HUES48 (cell line): ENCODE results near the gene ACIN1.

Source experiments
- H3K27ac ChIP-seq: one replicate; pipeline ENCODE4 v1.7.0; 2013; ENCODE audit warnings: low read depth, low read length, inconsistent platforms
- H3K27me3 ChIP-seq: 2 replicates; pipeline ENCODE4 v1.6.1; 2013; ENCODE audit warnings: mild to moderate bottlenecking, low read length; ENCODE audit not compliant: control insufficient read depth, insufficient read depth
- H3K36me3 ChIP-seq: 2 replicates; pipeline ENCODE4 v1.6.1; 2013; ENCODE audit warnings: low read length; ENCODE audit not compliant: control insufficient read depth, insufficient read depth
- H3K4me1 ChIP-seq: 2 replicates; pipeline ENCODE4 v1.6.1; 2013; ENCODE audit warnings: mild to moderate bottlenecking, low read length; ENCODE audit not compliant: control insufficient read depth, insufficient read depth
- H3K4me3 ChIP-seq: 2 replicates; pipeline ENCODE4 v1.5.1; 2013; ENCODE audit warnings: mild to moderate bottlenecking, low read depth, low read length
- H3K9ac ChIP-seq: 2 replicates; pipeline ENCODE4 v1.6.1; 2013; ENCODE audit warnings: mild to moderate bottlenecking, low read depth, low read length, moderate library complexity
- H3K9me3 ChIP-seq: 2 replicates; pipeline ENCODE4 v1.6.1; 2013; ENCODE audit warnings: low read length; ENCODE audit not compliant: control insufficient read depth, insufficient read depth

Gene ACIN1

DNA sequence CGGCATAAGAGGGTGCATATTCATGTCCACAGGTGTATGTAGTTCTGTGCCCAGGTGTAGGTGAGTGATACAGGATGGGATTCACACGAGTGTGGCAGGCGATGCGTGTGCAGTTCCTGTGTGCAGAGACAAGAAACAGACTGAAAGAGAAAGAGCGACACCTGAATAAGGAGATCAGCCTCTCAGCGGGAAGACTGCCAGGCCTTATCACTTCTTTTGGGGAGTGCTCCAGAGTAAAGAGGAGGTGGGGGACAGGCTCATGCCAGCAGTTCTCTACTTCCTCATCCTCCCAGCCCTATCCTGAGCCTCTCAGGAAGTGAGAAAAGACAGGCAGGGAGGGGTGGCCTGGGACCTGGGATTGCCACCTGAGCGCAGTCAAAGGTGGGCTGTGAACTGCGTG lies 50.1 kb downstream of the ACIN1 start:
- H3K4me3 ChIP-seq = no peak overlapping the region
- H3K27me3 ChIP-seq = no peaks in the 10 kb centered on the region
- H3K9ac ChIP-seq = no peak overlapping the region
- peaks cover 2% of the 10 kb centered on the region for H3K36me3 ChIP-seq
- H3K4me1 ChIP-seq = no peaks in the 10 kb centered on the region
- no peak overlapping the region for H3K27ac ChIP-seq
- no peaks in the 10 kb centered on the region for H3K9me3 ChIP-seq

DNA sequence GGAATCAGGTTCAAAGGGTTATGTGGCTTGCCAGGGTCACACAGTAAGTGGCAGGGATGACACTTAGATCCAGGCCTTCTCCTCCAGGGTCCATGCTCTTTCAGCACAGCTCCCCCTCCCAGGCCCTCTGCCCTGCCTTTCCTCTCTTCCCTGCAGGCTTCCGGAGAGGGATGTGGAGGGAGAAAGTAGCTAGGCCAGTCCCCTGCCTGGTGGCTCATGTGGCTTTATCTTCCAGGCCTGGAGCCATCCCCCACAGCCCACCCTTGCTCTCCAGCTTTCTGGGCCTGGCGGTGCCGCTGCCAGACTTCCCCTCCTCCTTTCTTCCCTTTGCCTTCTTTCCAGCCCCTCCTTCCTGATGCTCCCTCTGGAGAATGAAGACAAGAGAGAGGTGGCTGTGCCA lies 51.2 kb downstream of the ACIN1 start:
- Histone ChIP-seq H3K27ac (no peak overlapping the region), H3K27me3 (no peaks in the 10 kb centered on the region), H3K4me3 (no peak overlapping the region), H3K4me1 (no peaks in the 10 kb centered on the region), H3K36me3 (no peaks in the 10 kb centered on the region; the same call in 1 of the 2 replicates), H3K9ac (no peak overlapping the region), H3K9me3 (no peaks in the 10 kb centered on the region)

DNA sequence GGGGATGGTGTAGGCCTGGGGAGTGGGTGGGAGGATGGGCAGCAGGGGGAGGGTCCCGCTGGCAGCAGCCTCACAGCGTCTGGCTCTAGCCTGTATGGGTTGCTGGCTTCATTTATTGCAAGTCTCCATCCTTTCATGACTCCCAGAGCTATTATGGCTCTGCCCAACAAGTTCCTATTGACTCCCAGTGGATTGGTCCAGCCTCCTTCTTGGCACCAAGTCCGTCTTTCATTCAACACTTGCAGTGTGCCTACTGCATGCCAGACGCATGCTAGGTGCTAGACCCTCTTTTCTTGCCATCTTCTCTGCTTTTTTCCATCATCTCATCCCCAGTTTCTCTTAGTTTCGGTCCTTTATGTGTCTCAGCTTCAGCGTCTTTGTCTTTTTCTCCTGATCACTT lies 51.8 kb downstream of the ACIN1 start:
- Histone ChIP-seq H3K4me1 (no peaks in the 10 kb centered on the region), H3K9me3 (no peaks in the 10 kb centered on the region), H3K27me3 (no peaks in the 10 kb centered on the region), H3K36me3 (no peaks in the 10 kb centered on the region; the same call in 1 of the 2 replicates), H3K4me3 (no peak overlapping the region), H3K27ac (no peak overlapping the region), H3K9ac (no peak overlapping the region)

DNA sequence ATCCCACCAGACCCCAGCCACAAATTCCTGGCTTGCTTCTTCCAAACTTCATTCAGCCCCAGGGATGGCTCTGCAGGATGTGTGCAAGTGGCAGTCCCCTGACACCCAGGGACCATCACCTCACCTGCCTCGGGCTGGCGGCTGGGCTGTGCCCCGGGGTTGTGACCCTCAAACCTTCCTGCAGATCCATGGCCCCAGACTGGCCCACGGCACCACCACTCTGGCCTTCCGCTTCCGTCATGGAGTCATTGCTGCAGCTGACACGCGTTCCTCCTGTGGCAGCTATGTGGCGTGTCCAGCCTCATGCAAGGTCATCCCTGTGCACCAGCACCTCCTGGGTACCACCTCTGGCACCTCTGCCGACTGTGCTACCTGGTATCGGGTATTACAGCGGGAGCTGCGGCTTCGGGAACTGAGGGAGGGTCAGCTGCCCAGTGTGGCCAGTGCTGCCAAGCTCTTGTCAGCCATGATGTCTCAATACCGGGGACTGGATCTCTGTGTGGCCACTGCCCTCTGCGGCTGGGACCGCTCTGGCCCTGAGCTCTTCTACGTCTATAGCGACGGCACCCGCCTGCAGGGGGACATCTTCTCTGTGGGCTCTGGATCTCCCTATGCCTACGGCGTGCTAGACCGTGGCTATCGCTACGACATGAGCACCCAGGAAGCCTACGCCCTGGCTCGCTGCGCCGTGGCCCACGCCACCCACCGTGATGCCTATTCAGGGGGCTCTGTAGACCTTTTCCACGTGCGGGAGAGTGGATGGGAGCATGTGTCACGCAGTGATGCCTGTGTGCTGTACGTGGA lies 52.6 kb downstream of the ACIN1 start, which contains the start of gene PSMB11:
TSS of gene PSMB11 (plus strand) at position 51 of the 804 bp plus-strand sequence. CDS start at position 65, 14 bp downstream.
- H3K4me3 ChIP-seq = no peak within 1 kb of the TSS
- H3K27ac ChIP-seq = no peak within 1 kb of the TSS
- H3K36me3 ChIP-seq = no peaks in the 10 kb centered on the region
- H3K9ac ChIP-seq = no peak within 1 kb of the TSS
- H3K4me1 ChIP-seq = no peaks in the 10 kb centered on the region
- H3K27me3 ChIP-seq = no peaks in the 10 kb centered on the region
- no peaks in the 10 kb centered on the region for H3K9me3 ChIP-seq

DNA sequence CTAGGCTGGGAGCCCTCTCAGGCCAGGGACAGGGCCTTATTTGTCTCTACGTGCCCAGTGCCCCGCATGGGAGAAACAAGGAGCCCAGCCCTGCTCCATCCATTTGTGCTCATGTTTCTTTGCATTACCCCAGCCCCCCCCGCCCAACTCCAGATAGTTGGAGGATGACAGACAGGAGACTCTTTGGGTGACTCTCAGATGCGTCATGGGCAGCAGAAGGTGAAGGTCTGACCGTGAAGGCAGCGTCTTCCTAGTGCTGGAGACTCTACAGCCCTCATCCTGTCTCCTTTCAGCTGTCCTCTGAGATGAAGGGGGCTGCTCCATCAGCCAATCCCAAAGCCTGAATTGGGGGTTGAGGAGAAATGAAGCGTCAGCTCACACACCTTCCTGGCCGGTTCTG lies 53.2 kb downstream of the ACIN1 start:
- H3K4me3 ChIP-seq = no peak overlapping the region
- no peaks in the 10 kb centered on the region for H3K36me3 ChIP-seq
- H3K27me3 ChIP-seq = no peaks in the 10 kb centered on the region
- no peaks in the 10 kb centered on the region for H3K9me3 ChIP-seq
- no peak overlapping the region for H3K9ac ChIP-seq
- no peaks in the 10 kb centered on the region for H3K4me1 ChIP-seq
- no peak overlapping the region for H3K27ac ChIP-seq

DNA sequence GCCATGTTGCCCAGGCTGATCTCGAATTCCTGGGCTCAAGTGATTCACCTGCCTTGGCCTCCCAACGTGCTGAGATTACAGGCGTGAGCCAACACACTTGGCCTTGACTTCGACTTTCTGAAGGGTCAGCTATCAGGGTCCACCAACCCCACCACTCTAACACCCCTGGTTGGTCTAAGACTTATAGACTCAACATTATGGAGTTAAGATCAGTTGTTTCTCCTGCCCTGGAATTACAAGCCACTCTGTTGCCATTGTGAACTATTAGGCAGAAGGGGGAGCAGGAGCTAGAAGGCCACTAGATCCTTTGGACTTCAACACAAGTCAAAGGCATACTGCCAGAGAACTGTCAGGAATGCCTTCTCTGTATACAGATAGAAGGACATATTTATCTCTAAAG lies 54.8 kb downstream of the ACIN1 start:
- H3K9me3 ChIP-seq = no peaks in the 10 kb centered on the region
- peaks cover 6% of the 10 kb centered on the region for H3K4me1 ChIP-seq
- H3K4me3 ChIP-seq = no peak overlapping the region
- H3K27ac ChIP-seq = no peak overlapping the region
- no peaks in the 10 kb centered on the region for H3K27me3 ChIP-seq
- no peak overlapping the region for H3K9ac ChIP-seq
- H3K36me3 ChIP-seq = no peaks in the 10 kb centered on the region

DNA sequence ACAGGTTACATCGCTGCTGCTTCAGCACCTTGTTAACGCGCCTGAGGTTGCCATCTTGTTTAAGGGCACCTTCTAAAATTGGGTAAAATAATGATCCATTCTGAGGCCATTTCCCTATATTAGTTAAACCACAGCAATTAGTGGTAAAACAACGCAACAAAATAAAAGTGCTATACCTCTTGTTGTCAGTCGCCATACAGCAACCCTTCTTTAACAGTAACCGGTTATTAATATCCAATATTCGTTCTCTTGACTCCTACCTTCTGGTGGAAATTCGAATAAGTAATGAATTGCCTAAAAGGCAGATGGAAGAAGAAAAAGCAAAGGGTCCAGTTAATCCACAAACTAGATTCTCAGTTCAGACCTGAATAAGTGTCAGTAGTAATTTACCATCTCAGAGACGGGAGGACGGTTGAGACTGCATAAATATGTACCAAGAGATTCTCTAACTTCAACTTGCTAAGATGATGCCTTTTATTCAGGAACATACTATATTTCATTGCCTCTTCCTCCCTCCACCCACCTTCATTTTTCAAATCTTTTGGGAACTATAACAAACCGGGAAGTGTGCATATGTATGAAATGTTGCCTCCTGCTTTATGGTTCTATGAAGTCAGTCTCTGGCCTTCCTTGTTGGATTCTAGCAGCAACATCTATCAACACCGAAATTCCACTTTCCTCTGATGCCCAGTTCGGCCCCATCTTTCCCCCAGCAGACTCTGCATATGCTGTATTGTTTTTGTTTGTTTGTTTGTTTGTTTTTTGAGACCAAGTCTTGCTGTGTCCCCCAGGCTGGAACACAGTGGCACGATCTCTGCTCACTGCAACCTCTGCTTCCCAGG lies 59.4 kb downstream of the ACIN1 start:
- Histone ChIP-seq H3K27me3 (no peaks in the 10 kb centered on the region), H3K4me3 (peak overlapping the region; percentile 90), H3K9me3 (no peaks in the 10 kb centered on the region), H3K36me3 (peaks cover 27% of the 10 kb centered on the region), H3K4me1 (peaks cover 6% of the 10 kb centered on the region), H3K9ac (peak overlapping the region; percentile 92; the same call in 1 of the 2 replicates), H3K27ac (peak overlapping the region; percentile 98)

DNA sequence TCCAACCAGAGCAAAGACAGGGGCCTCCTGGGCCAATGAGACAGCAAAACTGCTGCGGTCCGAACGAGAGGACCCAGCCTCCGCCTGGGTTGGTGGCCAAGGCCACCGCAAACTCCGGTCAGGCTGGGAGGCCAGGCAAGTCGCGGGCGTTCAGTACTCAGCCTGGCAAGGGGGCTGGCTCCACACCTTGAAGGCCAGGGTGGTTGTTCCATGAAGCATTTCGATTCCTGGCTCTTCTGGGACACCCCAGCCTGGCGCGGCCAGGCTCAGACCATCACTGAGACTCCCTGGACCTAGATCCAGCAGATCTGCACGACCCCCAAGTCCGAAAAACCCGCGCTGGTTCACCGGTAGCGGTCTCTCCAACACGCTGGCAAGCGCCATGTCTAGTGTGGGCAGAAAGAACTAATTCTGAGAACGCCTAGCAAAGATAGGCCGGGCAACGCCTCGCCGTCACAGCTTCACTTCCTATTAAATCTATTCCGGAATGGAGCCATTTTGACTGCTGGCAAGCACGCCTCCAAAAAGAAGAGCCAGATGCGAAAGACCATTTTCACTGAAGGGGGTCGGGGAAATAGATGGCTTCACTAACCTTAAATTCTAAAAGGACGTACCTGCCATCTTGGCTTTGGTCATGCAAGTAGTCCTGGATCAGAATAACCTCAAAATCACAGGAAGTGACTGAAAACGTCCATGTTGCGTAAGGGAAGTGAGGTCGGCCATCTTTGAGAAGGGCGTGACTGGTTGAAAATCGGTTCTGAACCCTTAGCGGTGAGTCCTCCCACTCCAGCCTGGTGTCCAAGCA lies 60.2 kb downstream of the ACIN1 start, which contains the start of gene PSMB5:
TSS of gene PSMB5 (minus strand) at position 403 of the 805 bp plus-strand sequence. CDS start at position 384, 19 bp downstream.
- no peaks in the 10 kb centered on the region for H3K9me3 ChIP-seq
- H3K4me1 ChIP-seq = peaks cover 6% of the 10 kb centered on the region
- H3K27ac ChIP-seq = peak within 1 kb of the TSS; percentile 98
- H3K4me3 ChIP-seq = peak within 1 kb of the TSS; percentile 90
- H3K9ac ChIP-seq = peak within 1 kb of the TSS; percentile 92
- H3K27me3 ChIP-seq = no peaks in the 10 kb centered on the region
- peaks cover 30% of the 10 kb centered on the region for H3K36me3 ChIP-seq

DNA sequence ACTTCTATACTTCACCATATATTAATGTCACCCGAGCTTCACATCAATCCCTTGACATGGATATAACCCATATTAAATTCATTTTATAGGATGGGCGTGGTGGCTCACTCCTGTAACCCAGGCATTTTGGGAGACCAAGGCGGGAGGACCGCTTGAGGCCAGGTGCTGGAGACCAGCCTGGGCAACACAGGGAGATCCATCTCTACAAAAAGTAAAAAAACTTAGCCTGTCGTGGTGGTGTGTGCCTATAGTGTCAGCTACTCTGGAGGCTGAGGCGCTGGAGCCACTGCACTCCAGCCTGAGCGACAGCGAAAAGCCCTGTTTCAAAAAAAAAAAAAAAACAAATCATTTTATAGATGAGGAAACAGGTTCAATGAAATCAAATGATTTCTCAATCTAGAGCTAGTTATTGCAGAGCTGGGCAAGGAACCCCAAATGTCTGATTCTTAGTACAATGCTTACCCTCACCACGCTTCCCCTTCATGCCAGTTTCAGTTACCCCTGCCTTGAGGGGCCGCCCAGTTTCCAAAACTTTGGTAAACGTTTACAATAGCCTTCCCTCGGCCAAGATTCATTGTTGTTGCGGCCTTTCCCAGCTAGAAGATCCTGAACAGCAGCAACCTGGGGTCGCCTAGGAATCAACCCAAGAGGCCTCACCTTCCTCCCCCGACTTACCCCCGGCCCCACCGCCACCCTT lies 61.0 kb downstream of the ACIN1 start:
- Histone ChIP-seq H3K9ac (peak overlapping the region; percentile 92), H3K4me3 (peak overlapping the region; percentile 90), H3K36me3 (peaks cover 36% of the 10 kb centered on the region), H3K27ac (peak overlapping the region; percentile 98), H3K9me3 (no peaks in the 10 kb centered on the region), H3K4me1 (peaks cover 6% of the 10 kb centered on the region), H3K27me3 (no peaks in the 10 kb centered on the region)

DNA sequence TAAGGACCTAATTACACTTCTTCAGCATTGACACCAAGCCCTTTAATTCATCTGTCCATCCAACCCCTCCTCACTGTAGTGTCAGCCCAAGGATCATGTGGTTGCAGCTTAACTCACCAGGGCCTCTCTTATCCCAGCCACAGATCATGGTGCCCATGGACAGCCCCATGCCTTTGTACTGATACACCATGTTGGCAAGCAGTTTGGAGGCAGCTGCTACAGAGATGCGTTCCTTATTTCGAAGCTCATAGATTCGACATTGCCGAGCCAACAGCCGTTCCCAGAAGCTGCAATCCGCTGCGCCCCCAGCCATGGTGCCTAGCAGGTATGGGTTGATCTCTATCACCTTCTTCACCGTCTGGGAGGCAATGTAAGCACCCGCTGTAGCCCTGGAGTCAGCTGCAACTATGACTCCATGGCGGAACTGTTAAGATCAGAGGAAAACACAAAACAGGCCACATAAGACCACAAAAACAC lies 61.6 kb downstream of the ACIN1 start:
- Histone ChIP-seq H3K27me3 (no peaks in the 10 kb centered on the region), H3K9ac (no peak overlapping the region), H3K36me3 (peaks cover 42% of the 10 kb centered on the region), H3K27ac (no peak overlapping the region), H3K9me3 (no peaks in the 10 kb centered on the region), H3K4me3 (peak overlapping the region; percentile 90), H3K4me1 (peaks cover 6% of the 10 kb centered on the region)
